A549 treated with AZD9567 at 1 μM for 4 hours (cell line): ENCODE results near the gene ABCB1. TPM values are rescaled to one million over a fixed set of nuclear protein-coding genes. Genes with fewer than 3 reads are reported as not detected.

Experiments
- total RNA-seq: library from RNA; stranded (reverse); fragments of 200-300 nt; extraction: Qiagen RNA extraction; gene quantifications from 5 replicates; pipeline ENCODE4 v1.2.3, GENCODE V29; 2022; ENCODE audit not compliant: insufficient read depth

ABCB1 gene
- 0.09 to 0.30 TPM (median 0.12 TPM) in 4 of 5 replicates, not detected in the other for total RNA-seq

GRCh38 chr7:87600130-87601124 is at the start of gene ABCB1:
TSS of gene ABCB1 (minus strand) at chr7:87600884. CDS start at chr7:87600184, 700 bp downstream.

GRCh38 chr7:87475359-87476178 is 125.1 kb downstream of the ABCB1 start, which contains the start of gene ABCB4:
TSS of gene ABCB4 (minus strand) at chr7:87475680. CDS start at chr7:87475465, 215 bp downstream.

Other genes with a start within 250 kb of the ABCB1 start
- 0.12 to 0.28 TPM in 2 of 5 replicates, not detected in the others for gene ABCB4, start 125.2 kb downstream of the ABCB1 start, total RNA-seq
- gene RUNDC3B, start 27.5 kb upstream of the ABCB1 start, total RNA-seq = 0.08 TPM in 1 of 5 replicates, not detected in the others